IPS-NIHi7 (cell line): ENCODE data around the gene TASOR.

Experiments
- DNase-seq: peaks from one replicate; pipeline ENCODE4 v3.0.0; 2012; ENCODE audit warnings: mixed read lengths; ENCODE audit errors: extremely low spot score

TASOR gene

DNA sequence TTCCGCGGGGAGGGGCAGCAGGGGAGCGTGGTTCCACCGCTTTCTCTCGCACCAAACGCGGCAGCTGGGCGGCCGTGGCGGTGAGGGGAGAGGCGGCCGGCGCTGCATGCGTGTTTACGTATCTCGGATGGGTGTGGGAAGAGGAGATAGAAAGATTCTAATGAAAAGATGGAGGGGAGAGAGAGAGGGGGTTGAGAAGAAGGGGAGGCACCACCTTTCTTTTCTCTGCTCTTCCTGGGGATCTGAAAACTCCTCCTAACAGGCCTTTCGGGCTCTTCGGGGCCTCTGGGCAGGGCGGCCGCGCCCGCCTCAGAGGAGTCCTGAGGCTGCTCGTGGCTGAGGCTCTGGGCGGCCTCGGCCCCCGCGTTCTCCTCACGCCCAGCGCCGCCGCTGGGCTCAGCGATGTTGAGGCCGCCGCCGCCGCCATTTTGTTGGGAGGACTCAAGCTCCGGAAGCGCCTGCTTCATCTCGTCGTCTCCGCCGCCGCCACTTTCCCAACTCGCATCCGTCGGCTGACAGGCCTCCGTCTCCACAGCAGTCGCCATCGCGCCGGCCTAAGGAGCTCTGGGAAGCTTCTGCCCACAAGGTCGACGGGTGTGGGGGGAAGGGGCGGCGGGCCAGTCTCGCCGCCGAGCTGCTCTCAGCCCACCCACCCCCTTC is 473 bp downstream of the TASOR start:
- DNase-seq, result peak; percentile 53

- peak; percentile 73 for DNase-seq
Observed at GRCh38 chr3:56681984-56682461, 1.0 kb downstream of the TASOR start.

DNA sequence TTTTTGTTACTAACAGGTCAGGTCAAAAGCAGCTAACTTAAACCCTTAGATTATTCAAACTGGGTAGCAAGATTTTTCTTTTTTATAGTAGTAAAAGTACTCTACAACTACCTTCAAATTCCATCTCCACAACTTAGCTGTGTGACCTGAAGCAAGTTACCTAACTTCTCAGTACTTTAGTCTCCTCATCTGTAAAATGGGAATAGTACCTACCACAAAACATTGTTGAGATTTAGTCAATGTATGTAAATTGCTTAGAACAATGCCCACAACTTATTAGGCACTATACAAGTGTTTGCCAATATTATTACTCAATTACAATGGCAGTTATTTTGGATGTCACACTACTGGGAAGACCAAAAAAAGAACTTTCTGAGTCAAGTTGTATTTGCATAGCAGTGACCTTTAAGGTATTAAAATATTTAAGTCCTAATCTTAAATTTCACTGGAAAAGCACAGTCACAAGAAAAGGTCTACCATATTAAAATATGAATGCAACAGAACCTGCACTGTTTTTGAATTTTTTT is 2.9 kb downstream of the TASOR start:
- no peak for DNase-seq

DNA sequence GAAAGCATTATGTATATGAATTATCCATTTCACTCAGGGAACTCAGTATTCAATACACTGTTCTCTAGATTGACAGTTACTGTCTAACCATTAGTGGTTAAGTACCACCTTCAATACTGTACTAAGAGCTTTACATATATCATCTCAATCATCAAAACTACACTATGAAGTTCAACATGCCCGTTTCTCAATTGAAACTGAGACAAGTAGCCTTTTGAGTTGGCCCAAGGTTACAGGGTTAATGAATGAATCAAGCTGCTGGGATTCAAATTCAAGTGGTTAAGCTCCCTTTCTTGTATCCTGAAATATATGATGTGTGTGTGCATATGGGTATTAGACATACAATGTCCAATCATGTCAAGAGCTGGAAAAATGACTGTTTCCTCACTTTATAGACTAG is 5.8 kb downstream of the TASOR start:
- DNase-seq, result no peak

GRCh38 chr3:56673781-56674457 is 9.1 kb downstream of the TASOR start:
- DNase-seq, result no peak

- DNase-seq, result peak; percentile 15
Observed at GRCh38 chr3:56667973-56668579, 15.0 kb downstream of the TASOR start.

DNA sequence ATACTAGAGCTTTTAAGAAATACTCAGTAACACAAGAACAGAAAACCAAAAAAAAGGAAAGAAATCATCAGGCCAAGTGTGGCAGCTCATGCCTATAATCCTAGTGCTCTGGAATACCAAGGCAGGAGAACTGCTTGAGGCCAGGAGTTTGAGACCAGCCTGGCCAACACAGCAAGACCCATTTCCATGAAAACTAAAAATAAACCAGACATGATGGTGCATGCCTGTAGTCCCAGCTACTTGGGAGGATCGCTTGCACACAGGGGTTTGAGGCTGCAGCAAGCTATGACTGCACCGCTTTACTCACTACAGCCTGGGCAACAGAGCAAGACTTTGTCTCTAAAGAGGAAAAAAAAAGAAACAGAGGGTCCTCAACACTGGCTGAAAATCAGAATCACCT is 18.2 kb downstream of the TASOR start:
- DNase-seq, result no peak

DNA sequence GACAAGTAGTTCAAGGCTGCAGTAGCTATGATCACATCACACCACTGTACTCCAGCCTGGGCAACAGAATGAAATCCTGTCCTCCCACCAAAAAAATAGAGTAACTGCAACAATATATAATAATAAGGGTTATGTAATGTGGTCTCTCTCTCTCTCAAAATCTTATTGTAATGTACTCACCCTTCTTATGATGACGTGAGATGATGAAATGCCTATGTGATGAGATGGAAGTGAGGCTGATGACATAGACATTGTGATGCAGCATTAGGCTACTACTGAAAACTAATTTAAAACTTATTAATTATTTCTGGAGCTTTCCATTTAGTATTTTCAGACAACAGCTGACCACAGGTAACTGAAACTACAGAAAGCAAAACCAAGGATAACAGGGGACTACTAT is 27.4 kb downstream of the TASOR start:
- no peak for DNase-seq

GRCh38 chr3:56654460-56654859 is 28.6 kb downstream of the TASOR start:
- no peak for DNase-seq

DNA sequence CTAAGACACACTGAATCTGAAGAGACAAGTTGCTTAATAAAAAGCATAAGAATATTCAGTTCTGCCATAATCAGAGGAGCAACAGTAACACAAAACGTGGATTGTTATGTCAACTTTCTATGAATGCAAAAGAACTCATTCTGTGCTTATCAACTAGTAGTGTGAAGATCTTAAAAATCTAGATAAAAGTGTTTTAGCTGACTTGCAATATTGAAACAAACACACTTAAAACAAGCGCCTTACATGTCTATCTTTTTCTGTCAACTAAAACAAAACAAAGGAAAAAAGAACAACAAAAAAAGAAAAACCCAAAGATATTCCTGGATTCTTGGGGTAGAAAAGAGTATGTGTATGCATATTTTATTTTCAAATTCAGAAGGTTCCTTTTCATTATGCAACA is 37.7 kb downstream of the TASOR start:
- DNase-seq, result no peak

DNA sequence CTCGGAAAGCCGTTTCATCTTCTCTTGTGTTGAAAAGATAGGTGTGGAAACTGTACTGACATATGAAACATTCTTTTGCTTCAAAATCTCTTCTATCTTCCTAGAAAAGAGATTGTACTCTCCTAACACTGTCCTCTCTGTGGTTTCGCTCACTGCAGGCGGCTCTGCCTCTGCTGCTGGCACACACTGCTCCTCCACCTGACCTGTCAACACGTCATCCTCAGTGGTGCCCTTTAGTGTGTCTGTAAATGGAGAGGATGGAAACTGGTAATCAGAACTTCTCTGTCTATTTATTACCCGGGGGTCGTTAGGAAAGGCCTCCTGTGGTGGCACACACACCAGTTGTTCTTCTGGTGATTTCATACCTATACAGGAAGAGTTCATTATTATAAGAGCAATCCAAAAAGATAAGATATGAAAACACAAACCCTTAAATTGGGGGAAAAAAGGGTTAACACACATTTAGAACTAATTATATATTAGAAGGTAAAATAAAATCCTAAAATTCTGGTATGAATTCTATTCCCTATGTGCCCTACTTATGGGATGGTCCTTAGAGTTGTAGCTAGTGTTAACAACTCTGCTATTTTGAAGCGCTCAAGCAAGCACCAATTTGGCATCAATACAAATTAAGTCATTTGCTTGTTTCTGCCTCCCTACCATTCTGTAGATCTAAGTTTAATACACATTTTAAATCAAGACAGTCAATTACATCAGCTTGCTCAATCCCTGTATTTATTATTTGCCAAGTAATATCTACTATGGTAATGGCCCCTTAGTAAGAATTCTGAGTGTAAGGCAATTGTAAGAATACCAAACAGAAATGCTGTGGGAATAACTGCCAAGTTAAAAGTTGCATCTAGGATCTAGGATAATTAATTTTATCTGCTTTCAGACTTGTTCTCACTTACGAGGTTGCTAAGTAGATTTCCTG is 49.2 kb downstream of the TASOR start:
- no peak for DNase-seq
